Endometrial microvascular endothelial cells (primary cell): ENCODE data around the gene TCP10L. TPM values are rescaled to one million over a fixed set of nuclear protein-coding genes. Genes with fewer than 3 reads are reported as not detected.
"Not testable (repeated sequence)": the region's sequence is repeated elsewhere in the genome, so short reads cannot be mapped to it uniquely, and the experiment has no call there.

ENCODE experiments used
- in situ Hi-C: cut with HindIII; loops from 2 replicates; pipeline ENCODE4 v1.10.0; 2017; ENCODE audit warnings: low sequenced_read_pairs, low pct_unique_long_range_greater_than_20kb; ENCODE audit errors: inconsistent ontology term
- total RNA-seq: library from RNA; depleted of rRNA; stranded (reverse); fragments of >200 nt; gene quantifications from one replicate; pipeline ENCODE4 v1.2.3, GENCODE V29; 2015; ENCODE audit errors: inconsistent ontology term

Gene TCP10L
- total RNA-seq, 1 donor from 2014 or later = not detected

DNA sequence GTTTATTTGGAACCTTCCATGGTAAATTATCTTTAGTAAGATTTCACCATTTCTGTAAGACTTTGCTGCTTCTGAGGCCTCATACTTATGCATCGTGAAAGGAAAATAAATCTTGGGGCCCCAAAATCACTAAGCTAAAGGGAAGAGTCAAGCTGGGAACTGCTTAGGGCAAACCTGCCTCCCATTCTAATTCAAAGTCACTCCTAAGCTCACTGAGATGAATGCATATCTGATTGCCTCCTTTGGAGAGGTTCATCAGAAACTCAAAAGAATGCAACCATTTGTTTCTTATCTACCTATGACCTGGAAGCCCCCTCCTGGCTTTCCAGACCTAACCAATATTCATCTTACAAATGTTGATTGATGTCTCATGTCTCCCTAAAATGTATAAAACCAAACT is 23.8 kb downstream of the TCP10L start:
- in situ Hi-C loops = not testable (repeated sequence)

DNA sequence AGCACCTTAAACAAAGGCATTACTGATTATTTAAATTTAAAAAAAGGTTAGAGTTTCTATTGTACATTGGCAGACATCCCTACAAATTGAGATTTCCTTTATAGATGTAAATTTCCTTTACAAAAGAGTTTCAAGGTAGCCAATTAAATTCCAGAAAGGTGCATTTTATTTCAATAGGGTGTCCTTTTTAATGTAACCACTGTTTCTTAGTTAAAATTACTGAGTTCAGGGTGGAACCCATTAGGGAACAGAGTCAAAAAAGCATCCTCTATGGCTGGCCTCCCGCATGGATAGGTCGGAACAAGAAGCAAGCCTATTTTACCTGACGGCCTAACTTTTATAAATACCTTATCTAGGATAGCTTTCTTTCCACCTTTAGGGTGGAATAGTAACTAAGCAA is 24.4 kb downstream of the TCP10L start:
- in situ Hi-C loops = no loop called here

DNA sequence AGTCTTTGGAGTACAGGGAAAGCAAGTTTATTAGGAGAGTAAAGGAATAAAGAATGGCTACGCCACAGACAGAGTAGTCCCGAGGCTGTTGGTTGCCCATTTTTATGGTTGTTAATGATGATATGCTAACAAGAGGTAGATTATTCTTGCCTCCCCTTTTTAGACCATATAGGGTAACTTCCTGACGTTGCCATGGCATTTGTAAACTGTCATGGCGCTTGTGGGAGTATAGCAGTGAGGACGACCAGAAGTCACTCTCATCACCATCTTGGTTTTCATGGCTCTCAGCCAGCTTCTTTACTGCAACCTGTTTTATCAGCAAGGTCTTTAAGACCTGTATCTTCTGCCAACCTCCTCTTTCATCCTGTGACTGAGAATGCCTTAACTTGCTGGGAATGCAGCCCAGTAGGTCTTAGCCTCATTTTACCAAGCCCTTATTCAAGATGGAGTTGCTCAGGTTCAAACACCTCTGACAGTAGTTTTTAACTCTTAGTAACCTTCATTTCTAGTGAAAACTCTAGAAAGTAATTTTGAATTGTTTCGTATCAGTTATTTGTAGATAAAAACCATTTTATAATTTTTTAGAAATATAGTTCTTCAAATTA is 26.2 kb downstream of the TCP10L start:
- in situ Hi-C loops = no loop called here

DNA sequence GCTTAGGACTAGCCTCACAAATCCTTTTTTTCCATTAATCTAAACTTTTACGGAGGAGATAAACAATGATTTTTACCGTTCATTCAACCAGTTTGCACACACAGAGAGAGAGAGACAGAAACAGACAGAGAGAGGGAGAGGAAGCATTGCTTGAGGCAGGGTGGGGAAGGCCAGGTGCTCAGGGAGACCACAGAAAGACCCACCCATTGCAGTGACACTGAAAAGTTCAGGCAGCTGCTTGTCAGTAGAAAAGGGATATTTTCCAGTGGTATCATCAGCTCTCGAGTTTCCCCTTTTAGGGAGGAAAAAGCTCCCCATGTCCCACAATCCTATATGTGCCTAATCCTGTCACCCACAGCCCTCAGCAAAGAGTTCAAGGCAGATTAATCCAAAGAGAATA is 27.2 kb downstream of the TCP10L start:
- in situ Hi-C loops = no loop called here

DNA sequence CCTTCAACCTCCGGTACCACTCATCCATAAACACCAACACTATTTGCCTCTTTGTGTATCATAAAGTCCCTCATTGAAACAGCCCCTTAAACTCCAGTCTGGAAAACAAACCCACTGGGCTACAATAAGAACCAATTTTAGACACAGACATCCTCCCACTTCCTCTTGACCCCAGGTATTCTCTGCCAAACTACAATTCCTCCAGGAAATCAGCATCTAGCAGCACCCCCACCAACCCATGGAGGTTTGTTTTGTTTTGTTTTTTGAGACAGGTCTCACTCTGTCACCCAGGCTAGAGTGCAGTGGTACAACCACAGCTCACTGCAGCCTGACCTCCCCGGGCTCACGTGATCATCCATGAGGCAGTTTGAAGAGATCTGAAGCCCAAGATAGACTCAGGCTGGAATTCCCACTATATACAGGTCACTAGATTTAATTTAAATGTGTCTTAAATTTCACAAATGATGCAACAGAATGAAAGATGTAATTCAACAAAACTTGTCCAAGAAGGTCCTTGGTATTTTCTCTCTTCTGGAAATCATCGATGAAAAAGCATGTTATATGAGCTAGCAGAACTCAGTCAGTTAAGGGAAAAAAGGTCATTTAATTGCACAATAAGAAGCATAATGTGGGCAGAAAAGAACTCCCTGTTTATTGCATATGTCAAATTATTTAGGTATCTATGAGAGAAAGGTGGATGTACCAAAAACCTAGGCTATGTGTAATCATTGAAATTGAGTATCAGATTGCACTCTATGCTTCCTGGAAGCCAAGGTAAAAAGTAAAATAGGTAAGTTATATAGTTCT is 30.3 kb downstream of the TCP10L start:
- in situ Hi-C loops = no loop called here

DNA sequence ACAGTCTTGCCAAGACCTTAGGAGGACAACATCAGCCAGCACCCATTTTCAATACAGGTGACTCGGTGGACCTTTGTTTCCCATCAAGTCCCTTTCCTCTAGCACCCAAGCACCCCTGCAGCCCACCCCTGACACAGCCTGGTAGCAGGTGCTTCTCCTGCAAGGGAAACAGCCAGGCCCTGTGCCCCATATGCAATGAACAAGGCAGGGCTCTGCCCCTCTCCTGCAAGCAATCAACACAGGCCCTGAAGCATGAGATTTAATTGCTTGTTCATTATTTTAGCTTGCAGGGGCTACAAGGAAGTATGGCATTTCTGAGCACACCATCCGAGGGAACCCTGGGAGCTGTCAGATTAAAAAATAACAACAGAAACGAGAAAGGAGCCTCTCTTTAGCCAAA is 35.4 kb downstream of the TCP10L start:
- in situ Hi-C loops = no loop called here

DNA sequence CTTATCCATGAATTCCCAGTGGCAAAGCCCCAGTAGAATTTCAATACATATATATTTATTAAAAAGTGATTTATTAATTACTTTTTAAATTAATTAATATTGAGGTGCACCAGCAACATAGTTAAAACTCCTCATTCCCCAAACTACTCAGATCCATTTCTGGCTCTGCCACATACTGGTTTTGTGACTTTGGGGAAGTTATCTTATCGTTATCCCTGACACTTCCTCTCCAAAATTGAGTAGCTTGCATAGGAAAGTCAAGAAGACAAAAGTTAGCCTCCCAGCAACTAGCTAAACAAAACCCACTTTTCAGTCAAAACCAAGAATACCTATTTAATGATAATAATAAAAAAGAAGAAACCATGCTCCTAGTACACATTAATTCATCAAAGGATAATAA is 35.9 kb downstream of the TCP10L start:
- in situ Hi-C loops = no loop called here

DNA sequence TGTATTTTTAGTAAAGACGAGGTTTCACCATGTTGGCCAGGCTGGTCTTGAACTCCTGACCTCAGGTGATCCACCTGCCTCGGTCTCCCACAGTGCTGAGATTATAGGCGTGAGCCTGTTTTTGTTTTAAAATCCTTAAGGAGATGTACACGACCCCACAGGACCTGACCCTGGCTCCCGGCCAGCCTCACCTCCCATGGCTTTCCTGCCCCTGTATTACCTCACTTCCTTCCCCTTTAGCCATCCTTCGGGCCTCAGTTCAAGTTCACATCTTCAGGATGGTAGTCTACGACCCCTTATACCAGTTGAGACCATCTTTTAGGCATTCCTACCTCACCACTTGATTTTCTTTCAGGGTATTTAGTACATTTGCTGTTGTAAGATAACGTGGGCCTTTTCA is 36.3 kb downstream of the TCP10L start:
- in situ Hi-C loops = no loop called here

DNA sequence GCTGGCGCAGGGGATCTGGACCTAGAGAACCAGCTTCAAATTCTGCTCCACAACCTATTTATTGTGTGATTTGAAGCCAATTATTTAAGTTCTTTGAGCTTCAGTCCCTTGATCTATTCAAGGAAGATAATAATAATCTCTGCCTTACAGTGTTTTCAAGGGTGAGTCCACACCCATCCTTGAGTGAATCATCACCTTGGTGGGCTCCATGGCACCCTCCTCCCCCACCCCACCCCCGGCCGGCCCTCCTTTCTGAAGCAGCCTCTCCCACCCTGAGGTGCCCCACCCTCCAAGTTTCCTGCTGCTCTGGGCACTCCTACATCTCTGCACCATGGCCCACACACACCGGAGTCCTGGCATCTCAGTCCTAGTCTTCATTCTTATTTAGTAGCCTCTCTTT is 38.3 kb downstream of the TCP10L start:
- in situ Hi-C loops = no loop called here

DNA sequence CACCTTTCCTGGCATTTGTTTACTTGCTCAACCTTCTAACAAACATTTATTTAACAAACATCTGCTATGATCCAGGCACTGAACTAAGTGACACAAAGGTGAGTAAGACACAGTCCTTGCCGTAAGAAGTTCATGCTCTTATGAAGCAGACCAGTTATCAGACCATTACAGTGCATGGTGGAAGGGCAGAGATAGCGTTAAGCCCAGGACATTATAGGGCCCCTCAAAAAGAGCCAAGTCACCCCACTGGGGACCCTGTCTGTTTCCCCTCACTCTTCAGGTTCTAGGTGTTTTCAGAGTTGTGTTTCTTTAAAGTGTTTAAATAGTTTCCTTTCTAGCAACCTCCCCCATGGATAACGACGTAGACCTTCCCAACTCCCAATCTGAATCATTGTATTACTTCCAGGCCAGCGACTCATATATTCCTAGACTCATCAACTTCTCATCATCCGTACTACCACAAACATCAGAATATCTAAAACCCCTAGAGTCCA is 39.3 kb downstream of the TCP10L start:
- in situ Hi-C loops = no loop called here

DNA sequence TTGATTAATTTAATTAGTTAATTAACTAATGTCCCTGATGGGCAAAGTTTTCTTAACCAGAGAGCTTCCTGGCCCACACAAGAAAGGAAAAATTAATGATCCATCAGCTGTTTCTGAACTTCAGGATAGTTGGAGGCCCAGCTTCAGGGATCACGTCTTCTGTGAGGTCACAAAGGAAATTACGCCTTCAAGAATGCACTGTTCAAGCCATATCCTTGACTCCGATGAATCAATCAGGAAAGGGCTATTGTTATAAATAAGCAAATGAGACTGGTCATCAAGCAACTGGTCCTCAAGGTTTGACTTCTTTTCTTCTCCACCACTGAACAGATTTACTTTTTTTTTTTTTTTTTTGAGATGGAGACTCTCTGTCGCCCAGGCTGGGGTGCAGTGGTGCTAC is 40.6 kb downstream of the TCP10L start:
- in situ Hi-C loops = no loop called here

DNA sequence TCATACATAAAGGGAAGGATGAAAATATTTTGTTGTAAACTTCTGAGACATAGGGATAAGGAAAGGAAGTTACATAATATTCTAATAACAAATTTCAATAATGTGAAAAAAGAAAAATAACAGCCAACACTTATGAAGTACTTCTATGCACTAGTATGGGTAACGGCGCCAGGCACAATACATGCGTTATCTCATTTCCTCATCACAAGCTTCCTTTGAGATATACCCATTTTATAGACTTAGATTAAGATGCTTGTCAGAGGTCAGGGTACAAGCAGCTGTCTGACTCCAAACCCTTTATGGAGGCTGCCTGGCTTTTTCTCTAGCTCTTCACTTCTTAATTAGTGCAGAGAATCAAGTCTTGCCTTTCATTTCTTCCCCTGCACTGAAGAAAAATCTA is 41.3 kb downstream of the TCP10L start:
- in situ Hi-C loops = no loop called here

DNA sequence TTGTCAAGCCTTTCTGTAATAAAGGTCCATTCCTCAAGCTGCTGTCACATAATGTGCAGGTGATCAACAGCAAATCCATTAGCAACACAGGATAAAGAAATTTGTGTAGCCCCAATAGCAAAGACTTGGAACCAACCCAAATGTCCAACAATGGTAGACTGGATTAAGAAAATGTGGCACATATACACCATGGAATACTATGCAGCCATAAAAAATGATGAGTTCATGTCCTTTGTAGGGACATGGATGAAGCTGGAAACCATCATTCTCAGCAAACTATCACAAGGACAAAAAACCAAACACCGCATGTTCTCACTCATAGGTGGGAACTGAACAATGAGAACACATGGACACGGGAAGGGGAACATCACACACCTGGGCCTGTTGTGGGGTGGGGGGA is 42.3 kb downstream of the TCP10L start:
- in situ Hi-C loops = not testable (repeated sequence)

DNA sequence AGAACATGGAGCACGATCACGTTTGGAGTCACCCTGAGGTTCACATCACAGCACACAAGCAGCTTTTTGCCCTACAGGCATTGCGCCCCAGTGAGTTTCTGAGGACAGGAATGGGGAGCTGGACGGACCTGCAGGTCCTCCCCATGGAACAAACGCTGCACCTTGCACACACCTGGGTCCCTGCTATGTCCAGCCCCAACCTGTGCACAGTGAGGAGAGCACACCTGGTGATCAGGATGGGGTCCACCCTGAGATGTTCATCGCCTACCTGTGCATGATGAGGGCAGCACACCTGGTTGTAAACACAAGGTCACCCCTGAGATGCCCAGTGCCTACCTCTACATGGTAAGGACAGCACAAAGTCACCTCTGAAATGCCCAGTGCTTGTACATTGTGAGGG is 45.9 kb downstream of the TCP10L start:
- in situ Hi-C loops = no loop called here

DNA sequence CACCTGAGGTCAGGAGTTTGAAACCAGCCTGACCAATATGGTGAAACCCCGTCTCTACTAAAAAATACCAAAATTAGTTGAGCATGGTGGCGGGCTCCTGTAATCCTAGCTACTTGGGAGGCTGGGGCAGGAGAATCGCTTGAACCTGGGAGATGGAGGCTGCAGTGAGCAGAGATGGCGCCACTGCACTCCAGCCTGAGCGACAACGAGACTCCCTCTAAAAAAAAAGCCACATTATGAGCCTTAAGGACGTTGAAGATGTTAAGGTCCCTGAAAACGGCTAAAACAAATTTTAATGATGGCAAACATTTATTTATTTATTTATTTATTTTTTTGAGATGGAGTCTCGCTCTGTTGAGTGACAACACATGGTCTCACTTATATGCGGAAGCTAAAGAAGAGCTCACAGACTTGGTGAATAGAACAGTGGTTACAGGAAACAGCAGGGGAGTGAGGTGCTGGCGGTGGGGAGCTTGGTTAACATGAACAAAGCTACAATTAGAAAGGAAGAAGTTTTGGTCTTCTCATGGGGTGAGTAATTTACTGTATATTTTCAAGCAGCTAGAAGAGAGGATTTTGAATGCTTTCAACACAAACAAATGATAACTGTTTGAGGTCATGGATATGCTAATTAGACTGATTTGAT is 47.1 kb downstream of the TCP10L start:
- in situ Hi-C loops = no loop called here

DNA sequence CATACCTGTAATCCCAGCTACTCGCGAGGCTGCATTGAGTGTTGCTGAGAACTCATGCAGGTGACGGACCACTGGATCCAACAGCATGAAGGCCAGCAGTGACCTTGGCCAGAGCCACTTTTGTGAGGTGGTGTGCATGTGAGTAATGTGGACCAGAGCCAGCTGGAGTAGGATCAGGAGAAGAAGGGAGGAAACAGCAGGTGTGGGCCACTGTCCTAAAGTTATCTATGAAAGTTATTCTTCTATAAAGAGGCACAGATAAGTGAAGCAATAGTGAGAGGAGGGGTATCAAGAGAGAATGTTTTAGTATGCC is 47.8 kb downstream of the TCP10L start:
- in situ Hi-C loops = no loop called here

DNA sequence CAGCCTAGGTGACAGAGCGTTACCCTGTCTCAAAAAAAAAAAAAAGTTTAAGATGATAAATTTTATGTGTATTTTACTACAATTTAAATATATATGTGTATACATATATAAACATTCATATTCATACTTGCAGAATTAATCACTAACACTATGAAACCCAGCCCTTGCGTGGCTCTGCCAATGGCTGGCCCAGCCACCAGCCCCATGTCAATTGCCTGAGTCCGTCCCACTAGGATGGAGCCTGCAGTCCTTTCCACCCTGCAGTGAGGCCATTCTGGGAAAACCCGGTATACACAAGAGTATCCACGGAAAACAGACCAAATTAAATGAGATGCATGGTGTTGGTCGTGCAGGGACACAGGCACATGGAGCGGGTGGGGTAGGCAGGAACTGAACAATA is 49.7 kb downstream of the TCP10L start:
- in situ Hi-C loops = no loop called here

DNA sequence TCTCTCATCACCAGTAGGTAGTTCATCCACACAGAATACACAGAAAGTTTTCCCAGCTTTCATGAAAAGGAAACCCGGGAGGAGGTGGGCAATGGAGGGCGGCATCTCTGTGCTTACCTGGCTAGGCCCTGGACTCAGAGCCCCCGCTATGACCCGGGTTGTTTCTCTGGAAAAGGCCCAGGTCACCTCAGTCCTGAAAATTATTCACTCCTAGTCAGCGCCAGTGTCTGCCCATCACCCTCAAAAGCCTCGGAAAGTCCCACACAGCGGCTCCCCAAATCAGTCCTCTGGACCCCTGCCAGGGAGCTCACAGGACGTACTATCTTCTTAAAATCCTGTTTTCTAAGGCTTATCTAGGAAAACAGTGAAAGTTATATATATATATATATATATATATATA is 51.2 kb downstream of the TCP10L start:
- in situ Hi-C loops = no loop called here

DNA sequence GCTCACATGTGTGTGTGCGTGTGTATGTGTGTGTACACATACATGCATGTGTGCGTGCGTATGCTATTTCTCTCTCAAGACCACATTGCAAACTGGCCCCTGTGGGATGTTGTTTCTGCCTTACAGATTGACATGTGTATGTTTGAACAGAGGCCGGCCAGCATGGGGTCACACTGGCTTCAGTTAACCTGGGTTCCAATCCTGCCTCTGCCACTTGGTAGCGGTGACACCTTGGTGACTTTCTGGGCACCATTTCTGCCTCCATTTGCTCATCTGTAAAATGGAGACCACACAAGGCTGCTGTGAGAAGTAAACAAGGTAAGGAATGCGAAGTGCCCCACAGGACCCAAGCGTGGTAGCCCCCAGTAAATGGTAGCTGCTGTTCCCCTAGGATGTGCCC is 51.7 kb downstream of the TCP10L start:
- in situ Hi-C loops = no loop called here

DNA sequence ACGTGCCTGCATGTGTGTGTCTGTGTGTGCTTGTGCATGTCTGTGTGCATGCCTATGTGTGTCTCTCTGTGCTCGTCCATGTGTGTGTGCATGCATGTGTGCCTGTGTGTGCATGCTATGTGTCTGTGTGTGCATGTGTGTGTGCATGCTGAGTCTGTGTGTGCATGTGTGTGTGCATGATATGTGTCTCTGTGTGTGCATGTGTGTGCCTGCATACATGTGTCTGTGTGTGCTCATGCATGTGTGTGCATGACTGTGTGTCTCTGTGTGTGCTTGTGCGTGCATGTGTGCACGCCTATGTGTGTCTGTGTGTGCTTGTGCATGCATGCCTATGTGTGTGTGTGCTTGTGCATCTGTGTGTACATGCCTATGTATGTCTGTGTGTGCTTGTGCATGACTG is 52.3 kb downstream of the TCP10L start:
- in situ Hi-C loops = no loop called here
